ENCODE measurements around the gene CHI3L1. TPM values are rescaled to one million over a fixed set of nuclear protein-coding genes. Genes with fewer than 3 reads are reported as not detected.

CHI3L1 gene
- total RNA-seq, 4 donors from 2014 or later: 7.3 to 625 (median 33.2) TPM

GRCh38 chr1:203213126-203213525 is 26.6 kb upstream of the CHI3L1 start:
- TF ChIP-seq CTCF (IDR thresholded peaks at IDR 0.05; ENCODE audit: low read depth): no peak

GRCh38 chr1:203211812-203212211 is 25.3 kb upstream of the CHI3L1 start:
- no peak for TF ChIP-seq CTCF (IDR thresholded peaks at IDR 0.05; ENCODE audit: low read depth)

GRCh38 chr1:203210988-203211387 is 24.5 kb upstream of the CHI3L1 start:
- no peak for TF ChIP-seq CTCF (IDR thresholded peaks at IDR 0.05; ENCODE audit: low read depth)

GRCh38 chr1:203210350-203210749 is 23.8 kb upstream of the CHI3L1 start:
- no peak for TF ChIP-seq CTCF (IDR thresholded peaks at IDR 0.05; ENCODE audit: low read depth)

GRCh38 chr1:203208181-203208580 is 21.7 kb upstream of the CHI3L1 start:
- no peak for TF ChIP-seq CTCF (IDR thresholded peaks at IDR 0.05; ENCODE audit: low read depth)

- no peak for TF ChIP-seq CTCF (IDR thresholded peaks at IDR 0.05; ENCODE audit: low read depth)
Measured at GRCh38 chr1:203207751-203208150, 21.2 kb upstream of the CHI3L1 start.

- no peak for TF ChIP-seq CTCF (IDR thresholded peaks at IDR 0.05; ENCODE audit: low read depth)
Measured at GRCh38 chr1:203206129-203206687, 19.7 kb upstream of the CHI3L1 start.

Measured in subcutaneous adipose tissue (tissue), 4 donors.